Liver (tissue), 3 donors: ENCODE measurements around the gene ZNF333.

ENCODE experiments used
- ATF3 ChIP-seq: IDR thresholded peaks from 2 replicates; pipeline ENCODE4 v1.6.1; 2016; ENCODE audit warnings: antibody characterized with exemption
- CTCF ChIP-seq: fragments of 150-350 bp; IDR thresholded peaks from 2 replicates; pipeline ENCODE4 v1.5.1; 2017; ENCODE audit warnings: improper control_type of control experiment, low read depth, low read length; ENCODE audit not compliant: missing input control
- FOXA1 ChIP-seq: IDR thresholded peaks from 2 replicates; pipeline ENCODE4 v1.6.1; 2016; ENCODE audit warnings: antibody characterized with exemption
- JUND ChIP-seq, 2 donors: IDR thresholded peaks; 2 replicates each; pipeline ENCODE4 v1.6.1; 2016; ENCODE audit warnings: antibody characterized with exemption in 2 of 2
- RAD21 ChIP-seq, 2 donors: IDR thresholded peaks; 2 replicates each; pipeline ENCODE4 v1.6.1; 2016; ENCODE audit warnings: antibody characterized with exemption in 2 of 2, mild to moderate bottlenecking in 2 of 2
- SP1 ChIP-seq: IDR thresholded peaks from 2 replicates; pipeline ENCODE4 v1.6.1; 2018; ENCODE audit warnings: antibody characterized with exemption, mild to moderate bottlenecking
- TAF1 ChIP-seq: conservative IDR thresholded peaks from 2 replicates; pipeline ENCODE4 v1.6.1; 2016; ENCODE audit warnings: antibody characterized with exemption, mild to moderate bottlenecking
- YY1 ChIP-seq: IDR thresholded peaks from 2 replicates; pipeline ENCODE4 v1.6.1; 2016; ENCODE audit warnings: antibody characterized with exemption, mild to moderate bottlenecking
- ZBTB33 ChIP-seq: IDR thresholded peaks from 2 replicates; pipeline ENCODE4 v1.6.1; 2016; ENCODE audit warnings: antibody characterized with exemption
- TF ChIP-seq, protein P1 (sequence below): IDR thresholded peaks from 2 replicates; pipeline ENCODE4 v1.6.1; 2016; ENCODE audit warnings: antibody characterized with exemption, mild to moderate bottlenecking
- donor health status: healthy.
- donor health status: healthy.

DNA sequence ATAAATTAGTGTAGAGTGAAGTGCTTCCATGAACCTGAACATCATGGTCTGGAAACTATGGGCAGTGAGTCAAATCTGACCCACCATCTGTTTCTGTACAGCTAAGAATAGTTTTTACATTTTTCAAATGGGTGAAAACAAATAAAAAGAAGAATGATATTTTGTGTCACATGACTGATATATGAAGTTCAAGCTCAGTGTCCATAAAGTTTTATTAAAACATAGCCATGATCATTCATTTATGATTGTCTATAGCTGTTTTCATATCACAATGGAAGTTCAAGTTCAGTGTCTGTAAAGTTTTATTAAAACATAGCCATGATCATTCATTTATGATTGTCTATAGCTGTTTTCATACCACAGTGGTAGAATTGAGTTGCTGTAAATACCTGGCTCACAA is 42.7 kb downstream of the ZNF333 start:
- TF ChIP-seq RAD21 (IDR thresholded peaks at IDR 0.05) (no peak), CTCF (no peak), ZBTB33 (no peak), TAF1 (no peak), YY1 (no peak), JUND (IDR thresholded peaks at IDR 0.05) (no peak), SP1 (no peak), FOXA1 (no peak), ATF3 (no peak)
- TF ChIP-seq, protein P1, sequence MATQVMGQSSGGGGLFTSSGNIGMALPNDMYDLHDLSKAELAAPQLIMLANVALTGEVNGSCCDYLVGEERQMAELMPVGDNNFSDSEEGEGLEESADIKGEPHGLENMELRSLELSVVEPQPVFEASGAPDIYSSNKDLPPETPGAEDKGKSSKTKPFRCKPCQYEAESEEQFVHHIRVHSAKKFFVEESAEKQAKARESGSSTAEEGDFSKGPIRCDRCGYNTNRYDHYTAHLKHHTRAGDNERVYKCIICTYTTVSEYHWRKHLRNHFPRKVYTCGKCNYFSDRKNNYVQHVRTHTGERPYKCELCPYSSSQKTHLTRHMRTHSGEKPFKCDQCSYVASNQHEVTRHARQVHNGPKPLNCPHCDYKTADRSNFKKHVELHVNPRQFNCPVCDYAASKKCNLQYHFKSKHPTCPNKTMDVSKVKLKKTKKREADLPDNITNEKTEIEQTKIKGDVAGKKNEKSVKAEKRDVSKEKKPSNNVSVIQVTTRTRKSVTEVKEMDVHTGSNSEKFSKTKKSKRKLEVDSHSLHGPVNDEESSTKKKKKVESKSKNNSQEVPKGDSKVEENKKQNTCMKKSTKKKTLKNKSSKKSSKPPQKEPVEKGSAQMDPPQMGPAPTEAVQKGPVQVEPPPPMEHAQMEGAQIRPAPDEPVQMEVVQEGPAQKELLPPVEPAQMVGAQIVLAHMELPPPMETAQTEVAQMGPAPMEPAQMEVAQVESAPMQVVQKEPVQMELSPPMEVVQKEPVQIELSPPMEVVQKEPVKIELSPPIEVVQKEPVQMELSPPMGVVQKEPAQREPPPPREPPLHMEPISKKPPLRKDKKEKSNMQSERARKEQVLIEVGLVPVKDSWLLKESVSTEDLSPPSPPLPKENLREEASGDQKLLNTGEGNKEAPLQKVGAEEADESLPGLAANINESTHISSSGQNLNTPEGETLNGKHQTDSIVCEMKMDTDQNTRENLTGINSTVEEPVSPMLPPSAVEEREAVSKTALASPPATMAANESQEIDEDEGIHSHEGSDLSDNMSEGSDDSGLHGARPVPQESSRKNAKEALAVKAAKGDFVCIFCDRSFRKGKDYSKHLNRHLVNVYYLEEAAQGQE = no peak
